ENCODE results near the gene FLNC.

Gene FLNC

DNA sequence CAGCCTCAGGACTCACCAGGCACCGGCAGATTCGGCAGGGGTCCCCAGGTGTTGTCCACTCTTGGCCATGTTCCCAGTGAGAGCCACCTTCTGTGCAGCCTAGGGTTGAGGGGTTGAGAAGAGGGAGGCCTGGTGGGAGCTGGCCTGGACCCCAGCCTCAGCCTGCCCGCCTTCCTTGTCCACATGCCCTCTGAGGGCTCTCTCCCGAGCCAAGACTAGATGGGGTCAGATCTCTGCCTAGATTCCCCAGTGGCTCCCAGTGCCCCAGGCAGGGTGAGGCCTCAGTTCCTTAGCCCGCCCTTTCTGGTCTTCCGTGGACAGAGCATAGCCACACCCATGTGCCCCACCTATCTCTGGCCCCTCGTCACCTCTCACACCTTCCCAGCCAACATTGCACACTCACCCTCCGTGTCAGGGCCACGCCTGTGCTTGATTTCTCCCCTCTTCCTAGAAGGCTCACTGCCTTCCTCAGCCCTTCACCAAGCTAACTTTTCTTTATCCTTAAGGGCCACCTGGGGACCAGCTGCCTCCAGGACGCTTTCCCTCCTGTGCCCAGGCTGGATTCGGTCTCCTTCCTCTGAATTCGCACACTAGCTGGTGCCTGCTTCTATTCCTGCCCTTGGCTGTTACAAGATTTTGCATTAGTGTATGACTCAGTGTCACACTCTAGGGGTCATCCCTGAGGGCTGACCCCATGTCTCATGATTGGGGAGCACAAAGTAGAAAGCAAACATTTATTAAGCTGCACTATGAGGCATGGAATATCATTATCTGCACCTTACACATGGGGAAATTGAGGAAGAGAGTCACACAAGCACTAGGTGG lies 72.8 kb downstream of the FLNC start:
- TF ChIP-seq CTCF (IDR thresholded peaks at IDR 0.05; ENCODE audit: control extremely low read depth, extremely low read depth, low read depth, missing control alignments) = no peak
- CTCF ChIA-PET = interaction anchor here (0.7 to 5.6 kb wide), 20 partner anchors 11 to 368 kb away, joined by 3 to 28 read pairs (median 4); no protein-coding TSS in a partner anchor
- DNase-seq (ENCODE audit: extremely low spot score) = no peak
- POLR2A ChIA-PET = interaction anchor here (0.6 kb wide), 1 partner anchor 197 kb away, joined by 3 read pairs; no protein-coding TSS in a partner anchor

DNA sequence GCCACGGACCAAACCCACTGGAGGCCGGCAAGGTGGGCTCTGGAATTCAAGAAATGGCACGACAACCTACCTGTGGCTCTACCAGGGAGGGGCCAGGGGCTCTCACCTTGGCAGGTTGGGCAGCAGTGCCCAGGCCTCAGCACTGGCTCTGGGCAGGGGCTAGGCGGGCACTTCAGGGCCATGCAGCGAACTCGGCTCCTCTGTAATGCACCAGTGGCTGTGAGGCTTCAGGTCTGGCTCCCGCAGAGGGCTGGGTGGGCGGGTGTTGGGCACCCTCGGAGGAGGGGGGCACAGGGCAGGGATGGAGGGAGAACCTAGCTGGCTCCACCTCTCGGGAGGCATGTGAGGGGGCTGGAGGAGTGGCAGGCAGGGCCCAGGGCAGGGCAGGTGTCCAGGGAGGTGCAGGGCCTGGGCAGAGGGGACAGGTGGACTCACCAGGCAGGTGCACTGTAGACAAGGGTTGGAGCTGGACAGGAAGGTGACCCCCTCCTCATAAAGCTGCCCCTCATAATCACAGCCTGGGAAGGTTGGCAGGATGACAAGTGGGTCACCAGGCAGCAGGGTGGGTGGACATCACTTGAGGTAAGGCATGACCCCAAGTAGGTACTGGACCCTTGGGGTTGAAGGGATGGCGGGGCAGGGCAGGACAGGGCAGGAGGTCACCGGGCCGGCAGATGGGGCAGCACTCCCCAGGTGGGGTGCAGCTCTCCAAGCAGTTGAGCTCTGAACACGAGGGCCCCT lies 73.6 kb downstream of the FLNC start:
- POLR2A ChIA-PET = interaction anchor here (0.6 kb wide), 1 partner anchor 196 kb away, joined by 3 read pairs; no protein-coding TSS in a partner anchor
- CTCF ChIA-PET = interaction anchor here (0.6 to 5.6 kb wide), 24 partner anchors 10 to 367 kb away, joined by 3 to 28 read pairs (median 3); no protein-coding TSS in a partner anchor
- TF ChIP-seq CTCF (IDR thresholded peaks at IDR 0.05; ENCODE audit: control extremely low read depth, extremely low read depth, low read depth, missing control alignments) = no peak
- no peak for DNase-seq (ENCODE audit: extremely low spot score)

- peak; percentile 62 for TF ChIP-seq CTCF (IDR thresholded peaks at IDR 0.05; ENCODE audit: control extremely low read depth, extremely low read depth, low read depth, missing control alignments)
- CTCF ChIA-PET = interaction anchor here (0.6 to 5.6 kb wide), 14 partner anchors 11 to 366 kb away, joined by 3 to 28 read pairs (median 3); no protein-coding TSS in a partner anchor
- POLR2A ChIA-PET = no interaction called here
- DNase-seq (ENCODE audit: extremely low spot score) = peak; percentile 86
Observed at GRCh38 chr7:128904381-128905197, 74.4 kb downstream of the FLNC start.

DNA sequence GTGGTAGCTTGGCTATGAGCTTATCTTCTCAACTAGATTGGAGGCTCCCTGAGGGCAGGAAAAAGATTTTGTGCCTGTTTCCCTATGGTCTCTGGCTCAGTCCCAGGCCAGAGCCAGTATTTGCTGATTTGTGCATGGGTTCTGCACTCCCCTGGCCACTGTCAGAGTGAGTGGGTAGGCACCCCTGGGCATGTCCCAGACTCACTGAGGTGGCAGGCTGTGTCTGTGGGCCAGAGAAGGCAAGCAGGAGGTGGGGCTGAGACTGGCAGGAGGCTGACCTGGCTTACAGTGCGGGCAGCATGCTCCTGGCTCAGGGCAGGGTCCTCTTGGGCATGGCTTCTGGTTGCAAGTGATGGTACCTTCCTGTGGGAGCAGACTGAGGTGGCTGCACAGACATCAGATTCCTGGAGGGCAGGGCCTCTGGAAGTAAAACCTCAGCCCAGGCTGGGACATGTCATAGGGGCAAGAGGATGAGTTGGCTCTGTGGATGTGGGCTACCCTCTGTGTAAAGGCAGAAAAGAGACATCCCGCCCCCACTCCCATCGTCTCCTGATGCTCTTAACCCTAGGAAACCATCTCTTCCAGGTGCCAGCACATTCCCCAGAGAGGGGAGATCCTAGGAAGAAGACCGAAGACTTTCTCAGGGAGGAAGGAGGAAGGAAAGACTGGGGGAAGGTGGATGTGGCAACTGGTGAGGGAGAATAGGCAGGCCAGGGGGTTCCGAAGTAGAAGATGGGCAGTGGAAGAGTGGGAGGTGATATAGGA lies 76.0 kb downstream of the FLNC start:
- POLR2A ChIA-PET = no interaction called here
- CTCF ChIA-PET = interaction anchor here (1.0 kb wide), 1 partner anchor 304 kb away, joined by 3 read pairs; no protein-coding TSS in a partner anchor
- DNase-seq (ENCODE audit: extremely low spot score) = peak; percentile 5
- TF ChIP-seq CTCF (IDR thresholded peaks at IDR 0.05; ENCODE audit: control extremely low read depth, extremely low read depth, low read depth, missing control alignments) = no peak

GRCh38 chr7:128906766-128907559 lies 76.8 kb downstream of the FLNC start:
- CTCF ChIA-PET = interaction anchor here (1.0 kb wide), 1 partner anchor 304 kb away, joined by 3 read pairs; no protein-coding TSS in a partner anchor
- POLR2A ChIA-PET = no interaction called here
- no peak for TF ChIP-seq CTCF (IDR thresholded peaks at IDR 0.05; ENCODE audit: control extremely low read depth, extremely low read depth, low read depth, missing control alignments)
- no peak for DNase-seq (ENCODE audit: extremely low spot score)

Measured in GM10248 (cell line).